Hypothalamus (tissue), 51 donors: ENCODE measurements around the gene MCOLN1.
"Not testable (repeated sequence)": the region's sequence is repeated elsewhere in the genome, so short reads cannot be mapped to it uniquely, and the experiment has no call there.

ENCODE experiments used
- DNase-seq, 51 donors: peaks; one replicate each; lab custom pipeline; 2025; lab: John Stamatoyannopoulos, UW

MCOLN1 gene

DNA sequence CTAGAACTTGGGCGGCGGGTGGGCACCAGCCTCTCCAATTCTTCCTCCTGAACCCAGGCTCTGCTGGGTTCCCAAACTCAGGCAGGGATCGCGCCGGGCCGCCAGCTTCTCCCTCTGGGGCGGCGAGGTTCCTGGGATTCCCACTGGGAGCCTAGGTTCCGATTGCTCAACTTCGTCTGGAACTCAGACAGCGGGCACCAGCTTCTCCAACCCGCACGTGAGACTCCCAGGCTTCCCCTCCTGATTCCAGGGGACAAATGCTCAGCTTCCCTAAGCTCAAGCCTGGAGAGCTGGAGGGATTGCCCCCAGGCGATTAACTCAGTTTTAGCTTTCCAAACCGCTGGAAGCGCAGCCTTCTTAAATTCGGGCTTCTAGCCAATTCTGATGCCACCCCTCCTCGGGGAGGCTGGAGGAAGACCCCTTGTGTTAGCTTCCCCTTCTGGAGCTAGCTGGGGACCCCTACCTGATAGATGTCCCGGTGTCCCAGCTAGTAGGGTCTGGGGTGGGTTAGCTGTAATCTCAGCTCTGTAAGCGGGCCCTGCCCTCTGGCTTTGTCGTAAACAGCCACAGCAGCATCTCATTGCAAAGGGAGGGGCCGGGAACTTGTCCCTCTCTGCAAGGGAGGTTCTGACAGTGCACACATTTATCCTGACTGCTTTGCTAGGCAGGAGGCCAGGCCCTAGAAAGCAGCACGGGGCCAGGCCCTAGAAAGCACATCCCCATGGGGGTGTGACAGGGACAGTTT is 671 bp downstream of the MCOLN1 start:
- peak in 1 of 51 donors; percentile 19 for DNase-seq

DNA sequence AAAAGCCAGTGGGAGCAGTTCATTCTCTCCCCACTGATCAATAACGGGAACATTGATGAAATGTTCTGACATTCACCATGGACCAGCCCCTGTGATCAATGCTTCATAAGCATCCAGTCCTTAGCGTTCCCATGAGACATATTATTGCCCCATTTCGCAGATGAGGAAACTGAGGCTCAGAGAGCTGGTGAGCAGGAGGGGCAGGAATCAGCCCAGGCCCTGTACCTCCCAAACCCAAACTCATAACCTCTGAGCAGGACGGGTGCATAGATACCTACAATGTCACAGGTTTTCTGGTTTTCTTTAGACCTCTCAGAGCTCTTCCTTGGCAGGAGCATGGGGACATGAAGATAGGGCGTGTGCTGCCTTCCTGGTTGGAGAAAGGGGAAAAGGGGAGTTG is 2.1 kb downstream of the MCOLN1 start:
- no peak for DNase-seq

DNA sequence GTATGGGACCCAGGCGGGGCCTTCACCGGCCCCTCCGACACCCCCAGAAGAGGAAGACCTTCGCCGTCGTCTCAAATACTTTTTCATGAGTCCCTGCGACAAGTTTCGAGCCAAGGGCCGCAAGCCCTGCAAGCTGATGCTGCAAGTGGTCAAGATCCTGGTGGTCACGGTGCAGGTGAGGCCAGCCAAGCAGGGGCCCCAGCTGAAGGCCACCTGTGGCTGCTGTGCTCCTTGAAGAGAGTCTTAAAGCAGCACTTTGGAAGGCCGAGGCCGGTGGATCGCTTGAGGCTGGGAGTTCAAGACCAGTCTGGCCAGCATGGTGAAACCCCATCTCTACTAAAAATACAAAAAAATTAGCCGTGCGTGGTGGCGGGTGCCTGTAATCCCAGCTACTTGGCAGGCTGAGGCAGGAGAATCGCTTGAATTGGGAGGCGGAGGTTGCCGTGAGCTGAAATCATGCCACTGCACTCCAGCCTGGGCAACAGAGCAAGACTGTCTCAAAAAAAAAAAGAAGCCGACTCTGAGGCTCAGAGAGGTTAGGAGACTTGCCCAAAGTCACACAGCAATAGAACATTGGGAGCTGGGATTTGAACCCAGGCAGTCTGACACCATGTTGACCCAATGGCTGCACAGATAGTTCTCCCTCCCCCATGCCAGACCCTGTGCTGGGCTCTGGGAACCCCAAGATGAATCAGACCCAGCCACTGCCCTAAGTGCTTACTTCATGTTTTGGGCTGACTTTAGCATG is 2.7 kb downstream of the MCOLN1 start:
- DNase-seq: no peak

DNA sequence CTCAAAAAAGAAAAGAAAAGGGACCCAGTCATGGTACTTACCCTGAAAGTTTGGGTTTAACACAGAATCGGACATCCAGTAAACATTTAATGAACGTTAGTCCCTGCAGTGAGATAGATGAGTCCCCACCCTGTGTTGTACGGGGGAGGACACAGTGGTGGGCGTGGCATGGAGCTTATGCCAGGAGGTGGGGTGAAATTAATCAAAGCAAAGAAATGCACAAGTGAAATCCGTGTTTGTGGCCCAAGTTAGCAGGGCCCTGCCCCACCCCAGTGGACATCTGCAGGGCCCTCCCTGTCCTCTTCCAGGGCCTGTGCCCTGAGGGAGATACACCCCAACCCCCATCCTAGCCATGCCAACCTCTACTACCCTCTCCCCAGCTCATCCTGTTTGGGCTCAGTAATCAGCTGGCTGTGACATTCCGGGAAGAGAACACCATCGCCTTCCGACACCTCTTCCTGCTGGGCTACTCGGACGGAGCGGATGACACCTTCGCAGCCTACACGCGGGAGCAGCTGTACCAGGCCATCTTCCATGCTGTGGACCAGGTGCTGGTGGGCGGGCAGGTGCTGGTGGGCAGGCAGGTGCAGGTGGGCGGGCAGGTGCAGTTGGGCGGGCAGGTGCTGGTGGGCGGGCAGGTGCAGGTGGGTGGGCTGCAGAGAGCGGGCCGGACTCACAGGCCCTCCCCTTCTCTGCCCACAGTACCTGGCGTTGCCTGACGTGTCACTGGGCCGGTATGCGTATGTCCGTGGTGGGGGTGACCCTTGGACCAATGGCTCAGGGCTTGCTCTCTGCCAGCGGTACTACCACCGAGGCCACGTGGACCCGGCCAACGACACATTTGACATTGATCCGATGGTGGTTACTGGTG is 3.9 kb downstream of the MCOLN1 start:
- no peak for DNase-seq

DNA sequence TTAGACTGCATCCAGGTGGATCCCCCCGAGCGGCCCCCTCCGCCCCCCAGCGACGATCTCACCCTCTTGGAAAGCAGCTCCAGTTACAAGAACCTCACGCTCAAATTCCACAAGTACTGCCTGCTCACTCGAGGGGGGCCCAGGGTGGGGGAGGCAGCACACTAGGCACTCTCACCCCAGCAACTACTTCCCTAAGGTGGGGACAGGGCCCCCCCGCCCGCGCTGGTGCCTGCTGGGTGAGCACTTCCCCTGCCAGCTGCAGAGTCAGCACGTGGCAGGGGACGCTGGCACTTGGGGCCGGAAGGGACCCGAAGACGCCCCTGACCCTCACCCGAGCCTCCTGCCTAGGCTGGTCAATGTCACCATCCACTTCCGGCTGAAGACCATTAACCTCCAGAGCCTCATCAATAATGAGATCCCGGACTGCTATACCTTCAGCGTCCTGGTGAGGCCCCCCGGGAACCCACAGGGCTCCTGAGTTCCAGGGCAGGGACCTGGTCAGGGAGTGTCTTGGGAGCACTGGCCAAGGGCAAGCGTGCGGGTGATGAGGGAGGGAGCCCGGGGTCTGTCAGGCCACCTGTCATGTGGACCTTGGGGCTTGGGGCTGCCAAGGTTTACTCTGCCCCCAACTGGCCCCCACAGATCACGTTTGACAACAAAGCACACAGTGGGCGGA is 5.2 kb downstream of the MCOLN1 start:
- DNase-seq: peak in 7 of 51 donors; percentile 10 to 28 (median 18)

DNA sequence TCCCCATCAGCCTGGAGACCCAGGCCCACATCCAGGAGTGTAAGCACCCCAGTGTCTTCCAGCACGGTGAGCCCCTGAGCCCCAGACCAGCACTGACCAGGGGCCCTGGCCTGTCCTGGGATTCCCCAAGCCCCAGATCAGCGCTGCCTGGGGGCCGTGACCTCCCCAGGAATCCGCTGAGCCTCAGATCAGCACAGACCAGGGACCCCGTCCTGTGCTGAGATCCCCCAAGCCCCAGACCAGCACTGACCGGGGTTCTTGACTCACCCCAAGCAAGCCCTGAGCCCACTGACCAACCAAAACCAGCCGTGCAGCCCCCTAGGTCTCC is 5.7 kb downstream of the MCOLN1 start:
- no peak for DNase-seq

DNA sequence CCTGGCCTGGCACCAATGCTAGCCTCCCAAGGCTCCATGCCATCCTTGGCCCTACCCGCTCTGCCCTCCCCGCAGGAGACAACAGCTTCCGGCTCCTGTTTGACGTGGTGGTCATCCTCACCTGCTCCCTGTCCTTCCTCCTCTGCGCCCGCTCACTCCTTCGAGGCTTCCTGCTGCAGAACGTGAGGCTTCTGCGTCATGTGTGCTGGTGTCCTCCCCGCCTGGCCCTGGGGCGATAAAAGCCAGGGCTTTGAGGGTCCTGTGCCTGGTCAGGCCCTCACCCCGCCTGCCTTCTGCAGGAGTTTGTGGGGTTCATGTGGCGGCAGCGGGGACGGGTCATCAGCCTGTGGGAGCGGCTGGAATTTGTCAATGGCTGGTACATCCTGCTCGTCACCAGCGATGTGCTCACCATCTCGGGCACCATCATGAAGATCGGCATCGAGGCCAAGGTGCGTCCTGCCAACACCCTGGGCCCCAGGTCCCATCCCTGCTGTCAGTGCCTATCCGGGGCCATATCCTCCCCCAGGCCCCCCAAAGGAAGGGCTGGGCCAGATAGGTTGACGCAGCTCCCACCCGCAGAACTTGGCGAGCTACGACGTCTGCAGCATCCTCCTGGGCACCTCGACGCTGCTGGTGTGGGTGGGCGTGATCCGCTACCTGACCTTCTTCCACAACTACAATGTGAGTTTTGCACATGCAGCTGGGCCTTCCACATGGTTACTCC is 6.3 kb downstream of the MCOLN1 start:
- DNase-seq: no peak

DNA sequence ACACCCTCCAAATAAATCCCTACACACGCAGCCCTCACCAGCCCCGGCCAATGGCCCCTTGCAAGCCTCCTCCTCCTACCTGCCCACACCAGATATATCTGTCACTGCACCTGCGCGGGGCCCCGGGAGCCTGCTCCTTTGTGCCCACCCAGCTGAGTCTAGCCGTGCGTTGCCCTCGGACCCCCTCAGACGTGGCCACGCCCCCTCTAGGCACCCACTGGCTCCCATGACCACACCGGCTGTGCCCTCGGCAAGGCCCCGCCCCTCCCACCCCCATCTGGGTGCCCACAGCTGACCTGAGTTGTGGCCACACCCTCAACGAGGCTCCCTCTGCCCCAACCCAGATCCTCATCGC is 6.8 kb downstream of the MCOLN1 start:
- DNase-seq: no peak

DNA sequence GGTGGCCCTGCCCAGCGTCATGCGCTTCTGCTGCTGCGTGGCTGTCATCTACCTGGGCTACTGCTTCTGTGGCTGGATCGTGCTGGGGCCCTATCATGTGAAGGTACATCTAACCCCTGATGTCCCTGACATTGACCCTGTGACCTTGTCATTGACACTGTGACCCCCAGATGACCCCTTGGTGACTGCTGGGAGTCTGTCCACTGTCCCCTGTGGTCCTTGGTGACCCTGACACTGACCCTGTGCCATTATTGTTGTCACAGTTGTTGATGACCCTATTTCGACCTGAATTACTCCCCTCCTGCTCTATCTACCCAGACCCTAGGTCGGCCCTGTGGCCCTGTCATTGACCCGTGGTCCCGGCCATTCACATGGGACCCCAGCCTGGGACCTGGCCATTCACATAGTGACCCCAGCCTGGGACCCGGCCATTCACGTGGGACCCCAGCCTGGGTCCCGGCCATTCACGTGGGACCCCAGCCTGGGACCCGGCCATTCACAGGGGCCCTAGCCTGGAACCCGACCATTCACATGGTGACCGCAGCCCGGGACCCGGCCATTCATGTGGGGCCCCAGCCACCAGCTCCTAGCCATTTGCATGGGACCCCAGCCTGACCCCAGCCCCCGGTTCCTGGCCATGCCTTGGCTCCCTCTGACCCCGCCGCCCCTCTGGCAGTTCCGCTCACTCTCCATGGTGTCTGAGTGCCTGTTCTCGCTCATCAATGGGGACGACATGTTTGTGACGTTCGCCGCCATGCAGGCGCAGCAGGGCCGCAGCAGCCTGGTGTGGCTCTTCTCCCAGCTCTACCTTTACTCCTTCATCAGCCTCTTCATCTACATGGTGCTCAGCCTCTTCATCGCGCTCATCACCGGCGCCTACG is 7.4 kb downstream of the MCOLN1 start:
- DNase-seq: no peak

DNA sequence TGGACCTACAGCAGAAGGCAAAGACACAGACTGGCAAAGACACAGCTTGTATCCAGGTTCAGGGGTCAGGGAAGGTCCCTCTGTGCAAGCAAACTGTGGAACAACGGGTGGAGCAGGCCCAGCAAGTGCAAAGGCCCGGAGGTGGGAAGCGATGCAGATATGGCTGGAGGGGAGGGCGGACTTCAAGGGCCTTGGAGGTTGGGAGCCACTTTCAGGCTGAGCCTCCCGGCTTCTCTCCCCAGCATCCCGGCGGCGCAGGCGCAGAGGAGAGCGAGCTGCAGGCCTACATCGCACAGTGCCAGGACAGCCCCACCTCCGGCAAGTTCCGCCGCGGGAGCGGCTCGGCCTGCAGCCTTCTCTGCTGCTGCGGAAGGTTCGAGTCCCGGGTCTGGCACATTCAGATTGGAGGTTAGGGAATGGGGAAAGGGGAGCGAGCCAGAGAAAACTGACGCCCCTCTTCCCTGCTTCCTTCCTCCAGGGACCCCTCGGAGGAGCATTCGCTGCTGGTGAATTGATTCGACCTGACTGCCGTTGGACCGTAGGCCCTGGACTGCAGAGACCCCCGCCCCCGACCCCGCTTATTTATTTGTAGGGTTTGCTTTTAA is 11.0 kb downstream of the MCOLN1 start:
- peak in 31 of 51 donors; percentile 5 to 62 (median 40) for DNase-seq

DNA sequence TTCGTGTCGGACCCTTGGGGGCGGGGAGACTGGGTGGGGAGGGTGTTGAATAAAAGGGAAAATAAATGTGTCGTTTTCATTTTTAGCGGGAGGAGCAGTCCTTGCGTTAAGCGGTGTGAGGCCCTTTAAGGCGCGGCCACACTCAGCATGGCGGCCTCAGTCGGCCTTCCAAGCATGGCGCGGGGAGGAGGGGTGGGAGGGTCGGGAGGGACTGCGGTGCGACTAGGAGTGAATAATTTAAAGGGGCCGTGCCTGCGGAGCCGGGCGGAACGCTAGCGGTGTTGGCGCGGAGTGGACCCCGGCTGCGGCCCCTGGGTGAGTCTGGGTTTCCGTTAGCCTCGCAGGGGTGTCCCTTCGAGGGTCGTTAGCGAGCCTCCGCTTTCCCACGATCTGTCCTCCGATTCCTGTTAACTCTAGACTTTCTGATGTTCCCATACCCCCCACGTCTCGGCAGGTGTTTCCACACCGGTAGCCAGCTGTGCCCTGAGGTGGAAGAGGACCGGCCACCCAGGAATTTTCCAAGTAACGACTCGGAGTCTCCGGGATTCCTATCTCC is 11.6 kb downstream of the MCOLN1 start:
- DNase-seq: peak; percentile 27 to 90 (median 79)

DNA sequence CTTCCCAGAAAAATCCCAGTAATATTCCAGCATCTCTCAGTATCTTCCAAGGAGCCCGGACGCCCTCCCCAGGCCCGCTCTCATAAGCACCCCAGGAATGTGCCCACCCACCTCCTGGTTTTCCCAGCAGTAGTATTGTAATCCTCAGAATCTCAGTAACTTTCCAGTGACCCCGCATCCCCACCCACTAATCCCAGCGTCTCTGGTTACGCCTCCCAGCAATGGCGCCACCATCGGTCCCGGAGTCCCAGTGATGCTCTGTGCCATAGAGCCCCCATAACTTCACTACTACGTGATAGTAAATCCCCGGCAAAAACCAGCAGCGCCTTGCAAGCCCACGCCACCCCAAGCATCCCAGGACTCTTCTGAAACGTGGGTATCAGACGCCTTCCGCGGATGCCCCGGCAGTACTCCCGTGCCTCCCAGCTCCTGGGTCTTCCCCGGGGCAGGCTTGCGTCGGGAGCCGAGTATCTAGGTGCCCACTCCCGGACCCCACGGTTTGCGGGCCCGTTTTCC is 12.2 kb downstream of the MCOLN1 start:
- DNase-seq: peak in 47 of 51 donors; percentile 27 to 85 (median 60)

DNA sequence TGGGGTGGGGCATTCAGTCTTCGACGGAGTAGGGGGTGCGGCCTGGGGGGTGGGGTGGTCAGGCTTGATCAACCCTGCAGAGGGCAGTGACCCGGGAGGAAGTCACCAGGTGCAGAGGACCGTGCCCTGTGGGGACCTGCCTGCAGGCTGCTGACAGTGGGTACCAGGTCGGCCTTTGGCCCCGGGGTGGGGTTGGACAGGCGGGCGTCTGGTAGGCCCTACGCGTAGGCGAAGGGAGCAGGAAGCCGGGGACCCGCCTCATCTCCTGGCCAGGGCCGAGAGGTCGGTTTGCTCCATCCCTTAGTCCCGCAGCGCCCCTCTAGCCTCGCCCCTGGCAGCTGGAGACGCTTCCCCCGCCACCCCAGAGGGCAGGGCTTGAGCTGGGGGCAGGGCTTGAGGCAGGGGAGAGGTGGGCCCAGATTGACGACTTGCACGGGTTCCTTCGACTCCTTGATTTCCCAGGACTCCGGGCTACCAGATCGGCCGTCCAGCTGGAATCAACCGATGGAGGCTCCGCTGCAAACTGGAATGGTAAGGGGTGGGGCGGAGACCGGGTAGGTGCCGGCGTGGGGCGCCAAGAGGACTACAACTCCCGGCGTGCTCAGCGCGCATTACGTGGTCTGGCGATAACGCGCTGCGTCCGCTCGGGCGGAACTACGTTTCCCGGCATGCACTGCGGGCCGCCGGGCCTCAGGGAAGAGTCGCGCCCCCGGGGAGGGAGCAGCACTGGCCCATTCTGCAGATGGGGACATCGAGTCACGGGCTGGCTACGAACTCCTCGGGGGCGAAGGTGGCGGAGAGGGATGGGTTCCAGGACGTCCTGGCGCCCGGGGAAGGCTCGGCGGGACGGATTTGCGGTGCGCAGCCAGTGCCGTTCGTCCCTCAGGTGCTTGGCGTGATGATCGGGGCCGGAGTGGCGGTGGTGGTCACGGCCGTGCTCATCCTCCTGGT is 12.9 kb downstream of the MCOLN1 start, which contains the start of gene PNPLA6:
PNPLA6 (plus strand) TSS at position 671 of the 951 bp plus-strand sequence; CDS start at position 743, 72 bp downstream.
- peak; percentile 74 to 98 (median 91) for DNase-seq

DNA sequence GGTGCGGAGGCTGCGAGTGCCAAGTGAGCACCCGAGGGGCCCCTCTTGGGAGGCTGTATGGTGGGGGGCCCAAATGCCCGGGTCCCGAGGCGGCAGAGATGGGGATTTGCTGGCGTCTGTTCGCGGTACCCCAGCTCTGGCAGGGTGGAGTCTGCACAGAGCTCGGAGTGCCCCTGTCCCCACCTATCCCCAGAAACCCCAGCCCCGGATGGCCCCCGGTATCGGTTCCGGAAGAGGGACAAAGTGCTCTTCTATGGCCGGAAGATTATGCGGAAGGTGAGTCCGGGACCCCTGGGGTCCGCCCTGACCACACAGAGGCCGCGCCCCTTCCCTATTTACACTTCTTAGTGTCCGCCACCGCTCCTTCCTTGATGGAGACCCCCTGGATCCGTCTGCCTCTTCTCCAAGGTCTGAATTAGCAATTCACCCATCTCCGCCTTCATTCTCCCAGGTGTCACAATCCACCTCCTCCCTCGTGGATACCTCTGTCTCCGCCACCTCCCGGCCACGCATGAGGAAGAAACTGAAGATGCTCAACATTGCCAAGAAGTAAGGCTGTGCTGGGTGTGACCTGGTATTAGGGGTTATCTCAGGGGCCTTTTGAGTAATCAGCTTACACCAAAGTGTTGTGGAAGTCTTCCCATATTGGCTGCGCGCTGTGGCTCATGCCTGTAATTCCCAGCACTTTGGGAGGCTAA is 13.7 kb downstream of the MCOLN1 start:
- peak in 2 of 51 donors; percentile 29 to 39 for DNase-seq

DNA sequence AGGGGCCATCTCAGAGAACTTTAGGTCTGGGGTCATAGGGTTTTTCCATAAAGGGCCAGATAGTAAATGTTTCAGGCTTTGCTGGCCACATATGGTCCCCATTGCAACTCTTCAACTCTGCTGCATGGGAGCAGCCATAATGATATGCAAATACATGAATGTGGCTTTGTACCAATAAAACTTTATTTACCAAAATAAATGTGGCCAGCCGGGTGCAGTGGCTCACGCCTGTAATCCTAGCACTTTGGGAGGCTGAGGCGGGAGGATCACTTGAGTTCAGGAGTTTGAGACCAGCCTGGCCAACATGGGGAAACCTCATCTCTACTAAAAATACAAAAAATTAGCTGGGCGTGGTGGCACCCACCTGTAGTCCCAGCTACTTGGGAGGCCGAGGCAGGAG is 16.6 kb downstream of the MCOLN1 start:
- not testable (repeated sequence) for DNase-seq

DNA sequence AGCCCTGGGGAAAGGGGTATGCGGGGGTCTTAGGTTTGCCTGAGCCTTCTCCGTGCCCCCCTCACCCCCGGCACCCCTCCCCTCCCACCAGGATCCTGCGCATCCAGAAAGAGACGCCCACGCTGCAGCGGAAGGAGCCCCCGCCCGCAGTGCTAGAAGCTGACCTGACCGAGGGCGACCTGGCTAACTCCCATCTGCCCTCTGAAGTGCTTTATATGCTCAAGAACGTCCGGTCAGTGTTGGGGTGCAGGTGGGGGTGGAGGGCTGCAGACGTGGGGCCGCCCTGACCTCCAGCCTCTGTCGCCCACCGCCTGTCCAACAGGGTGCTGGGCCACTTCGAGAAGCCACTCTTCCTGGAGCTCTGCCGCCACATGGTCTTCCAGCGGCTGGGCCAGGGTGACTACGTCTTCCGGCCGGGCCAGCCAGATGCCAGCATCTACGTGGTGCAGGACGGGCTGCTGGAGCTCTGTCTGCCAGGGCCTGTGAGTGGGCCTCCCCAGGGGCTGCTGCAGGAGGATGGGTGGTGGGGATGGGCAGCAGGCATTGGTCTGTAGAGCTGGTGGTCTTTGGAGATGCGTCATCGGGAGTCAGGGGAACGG is 17.5 kb downstream of the MCOLN1 start:
- no peak for DNase-seq
